ENCODE measurements around the gene HERC3.

DNA sequence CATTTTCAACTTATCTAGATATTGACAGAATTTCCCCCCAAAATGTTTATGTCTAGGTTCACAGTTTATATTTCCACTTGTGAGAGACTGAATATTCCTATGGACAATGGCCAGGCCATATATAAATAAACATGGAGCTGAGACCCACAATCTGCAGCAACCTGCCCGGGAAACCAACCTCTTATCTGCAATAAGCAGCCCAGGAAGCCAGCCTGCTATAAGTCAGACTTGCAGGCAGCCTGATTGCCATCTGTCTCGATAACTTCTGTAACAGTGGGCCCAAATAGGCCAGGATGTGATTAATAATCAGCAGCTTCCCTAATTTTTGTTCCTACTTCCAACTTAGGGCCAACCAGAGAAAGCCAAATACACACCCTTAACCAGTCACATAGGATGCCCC lies 110.5 kb downstream of the HERC3 start:
- TF ChIP-seq SREBF2 (IDR thresholded peaks at IDR 0.05; ENCODE audit: low read length) (no peak), FOXM1 (IDR thresholded peaks at IDR 0.05; ENCODE audit: low read depth, low read length) (no peak), CHD2 (IDR thresholded peaks at IDR 0.05; ENCODE audit: borderline replicate concordance, low read depth, low read length) (no peak), NFYA (IDR thresholded peaks at IDR 0.05; ENCODE audit: borderline replicate concordance, low read depth, low read length) (no peak), TCF12 (IDR thresholded peaks at IDR 0.05; ENCODE audit: low read depth, low read length) (no peak), RFX5 (IDR thresholded peaks at IDR 0.05; ENCODE audit: low read depth, low read length) (no peak), NR2C2 (IDR thresholded peaks at IDR 0.05; ENCODE audit: borderline replicate concordance, control insufficient read depth, insufficient read length, low read depth) (no peak), ZNF274 (IDR thresholded peaks at IDR 0.05; ENCODE audit: insufficient read depth, insufficient read length) (no peak), LARP7 (IDR thresholded peaks at IDR 0.05) (no peak)
- TF ChIP-seq, protein P1, sequence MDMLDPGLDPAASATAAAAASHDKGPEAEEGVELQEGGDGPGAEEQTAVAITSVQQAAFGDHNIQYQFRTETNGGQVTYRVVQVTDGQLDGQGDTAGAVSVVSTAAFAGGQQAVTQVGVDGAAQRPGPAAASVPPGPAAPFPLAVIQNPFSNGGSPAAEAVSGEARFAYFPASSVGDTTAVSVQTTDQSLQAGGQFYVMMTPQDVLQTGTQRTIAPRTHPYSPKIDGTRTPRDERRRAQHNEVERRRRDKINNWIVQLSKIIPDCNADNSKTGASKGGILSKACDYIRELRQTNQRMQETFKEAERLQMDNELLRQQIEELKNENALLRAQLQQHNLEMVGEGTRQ (IDR thresholded peaks at IDR 0.05; ENCODE audit: borderline replicate concordance, low read depth, low read length) = no peak
- TF ChIP-seq, protein P2, sequence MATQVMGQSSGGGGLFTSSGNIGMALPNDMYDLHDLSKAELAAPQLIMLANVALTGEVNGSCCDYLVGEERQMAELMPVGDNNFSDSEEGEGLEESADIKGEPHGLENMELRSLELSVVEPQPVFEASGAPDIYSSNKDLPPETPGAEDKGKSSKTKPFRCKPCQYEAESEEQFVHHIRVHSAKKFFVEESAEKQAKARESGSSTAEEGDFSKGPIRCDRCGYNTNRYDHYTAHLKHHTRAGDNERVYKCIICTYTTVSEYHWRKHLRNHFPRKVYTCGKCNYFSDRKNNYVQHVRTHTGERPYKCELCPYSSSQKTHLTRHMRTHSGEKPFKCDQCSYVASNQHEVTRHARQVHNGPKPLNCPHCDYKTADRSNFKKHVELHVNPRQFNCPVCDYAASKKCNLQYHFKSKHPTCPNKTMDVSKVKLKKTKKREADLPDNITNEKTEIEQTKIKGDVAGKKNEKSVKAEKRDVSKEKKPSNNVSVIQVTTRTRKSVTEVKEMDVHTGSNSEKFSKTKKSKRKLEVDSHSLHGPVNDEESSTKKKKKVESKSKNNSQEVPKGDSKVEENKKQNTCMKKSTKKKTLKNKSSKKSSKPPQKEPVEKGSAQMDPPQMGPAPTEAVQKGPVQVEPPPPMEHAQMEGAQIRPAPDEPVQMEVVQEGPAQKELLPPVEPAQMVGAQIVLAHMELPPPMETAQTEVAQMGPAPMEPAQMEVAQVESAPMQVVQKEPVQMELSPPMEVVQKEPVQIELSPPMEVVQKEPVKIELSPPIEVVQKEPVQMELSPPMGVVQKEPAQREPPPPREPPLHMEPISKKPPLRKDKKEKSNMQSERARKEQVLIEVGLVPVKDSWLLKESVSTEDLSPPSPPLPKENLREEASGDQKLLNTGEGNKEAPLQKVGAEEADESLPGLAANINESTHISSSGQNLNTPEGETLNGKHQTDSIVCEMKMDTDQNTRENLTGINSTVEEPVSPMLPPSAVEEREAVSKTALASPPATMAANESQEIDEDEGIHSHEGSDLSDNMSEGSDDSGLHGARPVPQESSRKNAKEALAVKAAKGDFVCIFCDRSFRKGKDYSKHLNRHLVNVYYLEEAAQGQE (IDR thresholded peaks at IDR 0.05; ENCODE audit: low read depth, low read length) = no peak
- TF ChIP-seq, protein P3, sequence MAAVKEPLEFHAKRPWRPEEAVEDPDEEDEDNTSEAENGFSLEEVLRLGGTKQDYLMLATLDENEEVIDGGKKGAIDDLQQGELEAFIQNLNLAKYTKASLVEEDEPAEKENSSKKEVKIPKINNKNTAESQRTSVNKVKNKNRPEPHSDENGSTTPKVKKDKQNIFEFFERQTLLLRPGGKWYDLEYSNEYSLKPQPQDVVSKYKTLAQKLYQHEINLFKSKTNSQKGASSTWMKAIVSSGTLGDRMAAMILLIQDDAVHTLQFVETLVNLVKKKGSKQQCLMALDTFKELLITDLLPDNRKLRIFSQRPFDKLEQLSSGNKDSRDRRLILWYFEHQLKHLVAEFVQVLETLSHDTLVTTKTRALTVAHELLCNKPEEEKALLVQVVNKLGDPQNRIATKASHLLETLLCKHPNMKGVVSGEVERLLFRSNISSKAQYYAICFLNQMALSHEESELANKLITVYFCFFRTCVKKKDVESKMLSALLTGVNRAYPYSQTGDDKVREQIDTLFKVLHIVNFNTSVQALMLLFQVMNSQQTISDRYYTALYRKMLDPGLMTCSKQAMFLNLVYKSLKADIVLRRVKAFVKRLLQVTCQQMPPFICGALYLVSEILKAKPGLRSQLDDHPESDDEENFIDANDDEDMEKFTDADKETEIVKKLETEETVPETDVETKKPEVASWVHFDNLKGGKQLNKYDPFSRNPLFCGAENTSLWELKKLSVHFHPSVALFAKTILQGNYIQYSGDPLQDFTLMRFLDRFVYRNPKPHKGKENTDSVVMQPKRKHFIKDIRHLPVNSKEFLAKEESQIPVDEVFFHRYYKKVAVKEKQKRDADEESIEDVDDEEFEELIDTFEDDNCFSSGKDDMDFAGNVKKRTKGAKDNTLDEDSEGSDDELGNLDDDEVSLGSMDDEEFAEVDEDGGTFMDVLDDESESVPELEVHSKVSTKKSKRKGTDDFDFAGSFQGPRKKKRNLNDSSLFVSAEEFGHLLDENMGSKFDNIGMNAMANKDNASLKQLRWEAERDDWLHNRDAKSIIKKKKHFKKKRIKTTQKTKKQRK (IDR thresholded peaks at IDR 0.05; ENCODE audit: low read depth, low read length) = no peak
- TF ChIP-seq, protein P4, sequence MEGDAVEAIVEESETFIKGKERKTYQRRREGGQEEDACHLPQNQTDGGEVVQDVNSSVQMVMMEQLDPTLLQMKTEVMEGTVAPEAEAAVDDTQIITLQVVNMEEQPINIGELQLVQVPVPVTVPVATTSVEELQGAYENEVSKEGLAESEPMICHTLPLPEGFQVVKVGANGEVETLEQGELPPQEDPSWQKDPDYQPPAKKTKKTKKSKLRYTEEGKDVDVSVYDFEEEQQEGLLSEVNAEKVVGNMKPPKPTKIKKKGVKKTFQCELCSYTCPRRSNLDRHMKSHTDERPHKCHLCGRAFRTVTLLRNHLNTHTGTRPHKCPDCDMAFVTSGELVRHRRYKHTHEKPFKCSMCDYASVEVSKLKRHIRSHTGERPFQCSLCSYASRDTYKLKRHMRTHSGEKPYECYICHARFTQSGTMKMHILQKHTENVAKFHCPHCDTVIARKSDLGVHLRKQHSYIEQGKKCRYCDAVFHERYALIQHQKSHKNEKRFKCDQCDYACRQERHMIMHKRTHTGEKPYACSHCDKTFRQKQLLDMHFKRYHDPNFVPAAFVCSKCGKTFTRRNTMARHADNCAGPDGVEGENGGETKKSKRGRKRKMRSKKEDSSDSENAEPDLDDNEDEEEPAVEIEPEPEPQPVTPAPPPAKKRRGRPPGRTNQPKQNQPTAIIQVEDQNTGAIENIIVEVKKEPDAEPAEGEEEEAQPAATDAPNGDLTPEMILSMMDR (IDR thresholded peaks at IDR 0.05 in 2 of 3, conservative IDR thresholded peaks at IDR 0.05 in 1 of 3; ENCODE audit: control insufficient read depth in 2 of 3, extremely low read depth in 1 of 3, insufficient read depth in 1 of 3, low read depth in 3 of 3, low read length in 3 of 3) = no peak
- TF ChIP-seq, protein P5, sequence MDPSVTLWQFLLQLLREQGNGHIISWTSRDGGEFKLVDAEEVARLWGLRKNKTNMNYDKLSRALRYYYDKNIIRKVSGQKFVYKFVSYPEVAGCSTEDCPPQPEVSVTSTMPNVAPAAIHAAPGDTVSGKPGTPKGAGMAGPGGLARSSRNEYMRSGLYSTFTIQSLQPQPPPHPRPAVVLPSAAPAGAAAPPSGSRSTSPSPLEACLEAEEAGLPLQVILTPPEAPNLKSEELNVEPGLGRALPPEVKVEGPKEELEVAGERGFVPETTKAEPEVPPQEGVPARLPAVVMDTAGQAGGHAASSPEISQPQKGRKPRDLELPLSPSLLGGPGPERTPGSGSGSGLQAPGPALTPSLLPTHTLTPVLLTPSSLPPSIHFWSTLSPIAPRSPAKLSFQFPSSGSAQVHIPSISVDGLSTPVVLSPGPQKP (IDR thresholded peaks at IDR 0.05; ENCODE audit: low read depth, low read length) = no peak
